GM12875 (cell line): ENCODE data around the gene PTPRB.

Experiments
- H3K4me3 ChIP-seq: one replicate; pipeline ENCODE4 v1.5.1; 2011; ENCODE audit warnings: low read depth, low read length, control low read depth
- CTCF ChIP-seq: IDR thresholded peaks from 2 replicates; pipeline ENCODE4 v1.5.1; 2011; ENCODE audit warnings: low read depth, mild to moderate bottlenecking, control low read depth, inconsistent platforms, low read length, moderate library complexity, borderline replicate concordance; ENCODE audit not compliant: insufficient read depth

The PTPRB gene

GRCh38 chr12:70549340-70550179, 87.7 kb downstream of the PTPRB start:
- no peak for TF ChIP-seq CTCF
- H3K4me3 ChIP-seq = no peak overlapping the region

GRCh38 chr12:70543444-70543843, 93.8 kb downstream of the PTPRB start:
- no peak overlapping the region for H3K4me3 ChIP-seq
- no peak for TF ChIP-seq CTCF

- H3K4me3 ChIP-seq = no peak overlapping the region
- TF ChIP-seq CTCF = no peak
These were observed 96.2 kb downstream of the PTPRB start for GRCh38 chr12:70540996-70541395.

- no peak for TF ChIP-seq CTCF
These were observed 100.6 kb downstream of the PTPRB start for GRCh38 chr12:70536650-70537049.

GRCh38 chr12:70535896-70536374, 101.3 kb downstream of the PTPRB start:
- no peak overlapping the region for H3K4me3 ChIP-seq
- no peak for TF ChIP-seq CTCF

More at GRCh38 chr12:70536650-70537049, 100.6 kb downstream of the PTPRB start:
- H3K4me3 ChIP-seq = no peak overlapping the region

- H3K4me3 ChIP-seq = no peak overlapping the region
- no peak for TF ChIP-seq CTCF
These were observed 102.8 kb downstream of the PTPRB start for GRCh38 chr12:70534466-70534865.

GRCh38 chr12:70529647-70530046, 107.6 kb downstream of the PTPRB start:
- no peak overlapping the region for H3K4me3 ChIP-seq
- no peak for TF ChIP-seq CTCF
